HG02571 (cell line): ENCODE measurements around the gene BRD4.
A peak's percentile ranks its signal among the peaks of the same experiment; 100 is the strongest.
"Not testable (repeated sequence)": the region's sequence is repeated elsewhere in the genome, so short reads cannot be mapped to it uniquely, and the experiment has no call there.

Experiments used
- ATAC-seq: cut with Tn5 transposase; IDR thresholded peaks from one replicate; pipeline ENCODE4 v1.9.1; 2021; ENCODE audit warnings: mild to moderate bottlenecking, moderate library complexity; ENCODE audit not compliant: unreplicated experiment

The BRD4 gene

GRCh38 chr19:15332311-15332996 lies at the start of gene BRD4:
TSS of gene BRD4 (minus strand) at chr19:15332539. CDS start at chr19:15273099, 59,440 bp downstream.
- peak; percentile 55 for ATAC-seq

- ATAC-seq: no peak
These were observed 49.5 kb upstream of the BRD4 start for GRCh38 chr19:15381864-15382263.

GRCh38 chr19:15381429-15381828 lies 49.1 kb upstream of the BRD4 start:
- no peak for ATAC-seq

- peak; percentile 11 for ATAC-seq
These were observed 47.8 kb upstream of the BRD4 start for GRCh38 chr19:15379999-15380647.

- ATAC-seq: peak; percentile 79
These were observed 47.0 kb upstream of the BRD4 start, which contains the start of gene AKAP8 for GRCh38 chr19:15379083-15379998. TSS of gene AKAP8 (minus strand) at chr19:15379787. CDS start at chr19:15379731, 56 bp downstream.

GRCh38 chr19:15378534-15379082 lies 46.3 kb upstream of the BRD4 start:
- no peak for ATAC-seq

GRCh38 chr19:15374796-15375440 lies 42.6 kb upstream of the BRD4 start:
- ATAC-seq: no peak

GRCh38 chr19:15374105-15374651 lies 41.8 kb upstream of the BRD4 start:
- no peak for ATAC-seq

- ATAC-seq: no peak
These were observed 41.3 kb upstream of the BRD4 start for GRCh38 chr19:15373644-15374043.

- no peak for ATAC-seq
These were observed 40.6 kb upstream of the BRD4 start for GRCh38 chr19:15372891-15373301.

- ATAC-seq: no peak
These were observed 40.1 kb upstream of the BRD4 start for GRCh38 chr19:15372470-15372869.

- ATAC-seq: no peak
These were observed 39.5 kb upstream of the BRD4 start for GRCh38 chr19:15371786-15372380.

GRCh38 chr19:15371119-15371518 lies 38.8 kb upstream of the BRD4 start:
- ATAC-seq: no peak

GRCh38 chr19:15369594-15369891 lies 37.2 kb upstream of the BRD4 start:
- no peak for ATAC-seq

GRCh38 chr19:15368798-15369593 lies 36.7 kb upstream of the BRD4 start:
- no peak for ATAC-seq

- ATAC-seq: no peak
These were observed 35.8 kb upstream of the BRD4 start for GRCh38 chr19:15368051-15368632.

GRCh38 chr19:15367439-15367838 lies 35.1 kb upstream of the BRD4 start:
- no peak for ATAC-seq

- no peak for ATAC-seq
These were observed 32.9 kb upstream of the BRD4 start for GRCh38 chr19:15365264-15365663.

GRCh38 chr19:15363791-15364190 lies 31.5 kb upstream of the BRD4 start:
- not testable (repeated sequence) for ATAC-seq
